NCI-H82 (cell line): Measurements from ENCODE around the gene HDAC10.

Experiments used
- DNase-seq: peaks from one replicate; lab custom pipeline; 2025; lab: John Stamatoyannopoulos, UW

HDAC10 gene

GRCh38 chr22:50250555-50251476 is at the start of gene HDAC10:
Gene HDAC10, minus strand, starts transcription at chr22:50251265. Its CDS starts 233 bp downstream, at chr22:50251032.
- peak; percentile 83 for DNase-seq

- DNase-seq = no peak
Observed at GRCh38 chr22:50300620-50301257, 49.7 kb upstream of the HDAC10 start.

- no peak for DNase-seq
Observed at GRCh38 chr22:50299785-50300619, 48.9 kb upstream of the HDAC10 start.

GRCh38 chr22:50298937-50299784 is 48.1 kb upstream of the HDAC10 start:
- DNase-seq = peak; percentile 31

GRCh38 chr22:50298266-50298637 is 47.2 kb upstream of the HDAC10 start:
- DNase-seq = no peak

GRCh38 chr22:50297510-50298265 is 46.6 kb upstream of the HDAC10 start:
- no peak for DNase-seq

- no peak for DNase-seq
Observed at GRCh38 chr22:50296658-50297490, 45.8 kb upstream of the HDAC10 start.

GRCh38 chr22:50294319-50294656 is 43.2 kb upstream of the HDAC10 start:
- no peak for DNase-seq

GRCh38 chr22:50293441-50294318 is 42.6 kb upstream of the HDAC10 start:
- no peak for DNase-seq

- DNase-seq = no peak
Observed at GRCh38 chr22:50292643-50293440, 41.8 kb upstream of the HDAC10 start.

GRCh38 chr22:50289942-50290630 is 39.0 kb upstream of the HDAC10 start:
- DNase-seq = no peak

- DNase-seq = no peak
Observed at GRCh38 chr22:50289151-50289941, 38.3 kb upstream of the HDAC10 start.

GRCh38 chr22:50287731-50288130 is 36.7 kb upstream of the HDAC10 start:
- no peak for DNase-seq

- no peak for DNase-seq
Observed at GRCh38 chr22:50286701-50287318, 35.7 kb upstream of the HDAC10 start.

- DNase-seq = no peak
Observed at GRCh38 chr22:50286275-50286674, 35.2 kb upstream of the HDAC10 start.

GRCh38 chr22:50285568-50286229 is 34.6 kb upstream of the HDAC10 start:
- no peak for DNase-seq
